Omental fat pad (tissue), 4 donors: Measurements from ENCODE around the gene AGAP1. TPM values are rescaled to one million over a fixed set of nuclear protein-coding genes. Genes with fewer than 3 reads are reported as not detected.

Source experiments
- ATAC-seq: fragments of 150-250 bp; one replicate; pipeline ENCODE4 v1.9.1; 2016; ENCODE audit warnings: mild to moderate bottlenecking, moderate library complexity; ENCODE audit not compliant: low FRiP score
- DNase-seq: peaks from one replicate; pipeline ENCODE4 v3.0.0-alpha.2; 2019; ENCODE audit warnings: low spot score
- total RNA-seq, 4 donors: library from RNA; depleted of rRNA; stranded (reverse); fragments of >200 nt; gene quantifications; one replicate each; pipeline ENCODE4 v1.1.0, GENCODE V29; 2016
- TF ChIP-seq, protein P1 (sequence below), 3 donors: fragments of 450-650 bp; IDR thresholded peaks; one replicate each; pipeline ENCODE4 v1.5.1; 2016 to 2017; ENCODE audit warnings: antibody characterized with exemption in 3 of 3, mild to moderate bottlenecking in 3 of 3, moderate library complexity in 2 of 3

The AGAP1 gene
- total RNA-seq, 4 donors from 2014 or later = 15.5 to 24.3 (median 16.2) TPM

DNA sequence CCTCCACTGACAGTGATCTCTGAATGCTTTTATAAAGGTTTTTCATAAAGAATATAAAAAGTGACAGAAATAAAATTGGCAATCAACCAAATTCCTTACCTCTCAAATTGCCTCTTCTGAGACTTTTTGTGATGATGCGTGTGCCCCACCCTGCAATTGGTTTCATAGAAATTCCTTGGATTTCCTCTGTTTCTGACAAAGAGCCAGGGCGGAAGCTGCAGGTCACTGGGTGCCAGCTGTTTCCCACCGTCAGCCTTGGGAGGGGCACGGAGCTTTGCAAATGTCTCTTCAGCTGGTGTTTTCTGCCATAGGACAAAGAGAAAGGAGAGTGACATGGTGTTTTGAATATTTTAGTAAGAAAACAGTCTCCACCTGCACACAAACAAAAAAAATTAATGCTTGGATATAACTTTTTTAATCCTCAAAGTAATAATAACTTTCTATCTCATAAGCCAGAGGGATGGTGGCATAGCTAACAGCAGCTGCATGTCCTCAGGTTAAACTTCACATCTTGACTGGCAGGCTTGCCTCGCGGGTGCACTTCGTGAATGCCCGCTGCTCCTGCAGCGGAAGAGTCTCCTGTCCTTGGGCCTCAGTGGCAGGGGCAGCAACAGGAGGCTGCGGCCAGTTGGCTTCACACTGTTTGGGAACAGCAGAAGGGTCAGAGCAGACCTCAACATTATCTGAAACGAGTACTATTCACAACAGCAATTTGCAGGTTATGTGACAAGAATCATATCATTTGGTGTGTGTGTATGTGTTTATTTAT lies 24.7 kb downstream of the AGAP1 start:
- no peak for ATAC-seq
- DNase-seq = no peak
- TF ChIP-seq, protein P1, sequence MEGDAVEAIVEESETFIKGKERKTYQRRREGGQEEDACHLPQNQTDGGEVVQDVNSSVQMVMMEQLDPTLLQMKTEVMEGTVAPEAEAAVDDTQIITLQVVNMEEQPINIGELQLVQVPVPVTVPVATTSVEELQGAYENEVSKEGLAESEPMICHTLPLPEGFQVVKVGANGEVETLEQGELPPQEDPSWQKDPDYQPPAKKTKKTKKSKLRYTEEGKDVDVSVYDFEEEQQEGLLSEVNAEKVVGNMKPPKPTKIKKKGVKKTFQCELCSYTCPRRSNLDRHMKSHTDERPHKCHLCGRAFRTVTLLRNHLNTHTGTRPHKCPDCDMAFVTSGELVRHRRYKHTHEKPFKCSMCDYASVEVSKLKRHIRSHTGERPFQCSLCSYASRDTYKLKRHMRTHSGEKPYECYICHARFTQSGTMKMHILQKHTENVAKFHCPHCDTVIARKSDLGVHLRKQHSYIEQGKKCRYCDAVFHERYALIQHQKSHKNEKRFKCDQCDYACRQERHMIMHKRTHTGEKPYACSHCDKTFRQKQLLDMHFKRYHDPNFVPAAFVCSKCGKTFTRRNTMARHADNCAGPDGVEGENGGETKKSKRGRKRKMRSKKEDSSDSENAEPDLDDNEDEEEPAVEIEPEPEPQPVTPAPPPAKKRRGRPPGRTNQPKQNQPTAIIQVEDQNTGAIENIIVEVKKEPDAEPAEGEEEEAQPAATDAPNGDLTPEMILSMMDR (IDR thresholded peaks at IDR 0.05) = no peak

DNA sequence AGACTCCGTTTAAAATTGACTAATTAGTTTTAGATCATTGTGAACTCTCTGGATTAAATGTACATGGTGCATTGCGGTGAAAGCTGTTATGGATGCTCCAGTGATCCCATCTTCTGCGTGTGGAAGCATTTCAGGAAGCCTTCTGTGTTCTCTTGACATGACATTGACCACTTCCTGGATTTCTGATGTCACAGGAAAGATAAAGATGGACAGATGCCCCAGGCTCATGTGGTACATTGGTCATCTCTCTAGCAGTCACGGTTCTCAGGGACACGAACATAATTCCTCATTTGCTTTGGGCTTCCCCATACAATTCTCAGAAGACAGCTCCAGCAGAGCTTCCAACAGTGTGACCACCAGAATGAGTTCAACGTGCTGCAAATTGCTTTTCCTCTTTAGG lies 26.9 kb downstream of the AGAP1 start:
- TF ChIP-seq, protein P1 (IDR thresholded peaks at IDR 0.05) = no peak
- DNase-seq (no peak), ATAC-seq (no peak)

DNA sequence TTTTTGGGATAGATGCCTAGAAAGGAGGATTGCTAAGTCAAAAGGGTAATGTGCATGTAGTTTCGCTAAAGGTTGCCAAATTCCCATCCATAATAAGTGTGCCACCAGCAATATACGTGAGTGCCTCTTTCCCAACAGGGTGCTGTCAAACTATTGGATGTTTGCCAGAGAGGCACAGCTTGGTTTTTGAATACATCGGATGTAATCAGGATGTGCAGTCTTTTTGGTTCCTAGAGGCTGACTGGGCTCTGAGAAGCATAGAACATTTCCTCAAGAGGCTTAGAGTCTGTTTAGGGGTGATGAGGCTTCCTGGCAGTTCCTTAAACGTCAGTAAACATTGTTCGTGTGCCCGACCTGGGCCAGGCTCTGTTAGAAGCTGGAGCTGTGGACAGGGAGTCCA lies 28.0 kb downstream of the AGAP1 start:
- ATAC-seq (no peak), DNase-seq (no peak)
- TF ChIP-seq, protein P1 (IDR thresholded peaks at IDR 0.05) = no peak

DNA sequence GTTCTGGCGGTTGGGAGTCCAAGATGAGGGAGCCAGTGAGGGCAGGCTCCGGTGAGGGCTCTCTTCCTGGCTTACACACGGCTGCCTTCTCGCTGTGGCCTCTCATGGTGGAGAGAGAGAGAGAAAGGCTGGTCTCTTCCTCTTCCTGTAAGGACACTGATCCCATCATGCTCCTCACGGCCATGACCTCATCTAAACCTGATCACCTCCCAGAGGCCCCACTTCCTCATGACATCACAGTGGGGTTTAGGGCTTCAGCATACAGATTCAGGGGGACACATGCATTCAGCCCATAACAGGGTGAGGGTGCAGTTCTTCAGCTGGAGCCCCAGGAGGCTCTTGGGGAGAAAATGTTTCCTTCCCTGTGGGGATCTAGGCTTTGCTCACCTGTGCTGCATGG lies 29.2 kb downstream of the AGAP1 start:
- TF ChIP-seq, protein P1 (IDR thresholded peaks at IDR 0.05) = no peak
- DNase-seq (no peak), ATAC-seq (no peak)

DNA sequence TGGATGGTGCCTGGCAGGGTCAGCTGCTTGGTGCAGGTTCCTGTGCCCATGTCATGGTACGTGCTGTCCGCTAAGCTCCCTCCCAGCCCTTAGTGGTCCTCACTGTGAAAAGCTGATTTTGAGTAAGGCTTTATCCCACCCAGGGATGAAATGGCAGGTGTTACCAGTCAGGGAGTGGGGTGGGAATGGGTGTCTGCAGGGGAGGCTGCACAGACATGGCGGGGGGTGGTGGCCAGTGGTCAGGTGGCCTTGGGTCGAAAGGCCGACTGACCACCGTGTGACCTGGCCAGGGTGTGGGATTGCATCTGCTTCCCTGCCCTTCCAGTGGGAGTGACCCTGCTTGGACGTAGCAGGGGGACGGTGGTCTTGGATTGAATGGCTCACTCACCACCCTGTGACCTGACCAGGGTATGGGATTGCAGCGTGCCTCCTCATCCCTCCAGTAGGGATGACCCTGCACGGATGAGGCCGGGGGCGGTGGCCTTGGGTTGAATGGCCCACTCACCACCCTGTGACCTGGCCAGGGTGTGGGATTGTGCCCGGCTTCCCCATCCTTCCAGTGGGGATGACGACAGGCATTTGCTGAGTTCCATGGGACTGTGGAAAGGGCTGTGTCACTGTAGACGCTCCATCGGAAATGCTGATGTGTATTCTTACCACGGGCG lies 29.8 kb downstream of the AGAP1 start:
- ATAC-seq (no peak), DNase-seq (no peak)
- TF ChIP-seq, protein P1 (IDR thresholded peaks at IDR 0.05) = no peak

DNA sequence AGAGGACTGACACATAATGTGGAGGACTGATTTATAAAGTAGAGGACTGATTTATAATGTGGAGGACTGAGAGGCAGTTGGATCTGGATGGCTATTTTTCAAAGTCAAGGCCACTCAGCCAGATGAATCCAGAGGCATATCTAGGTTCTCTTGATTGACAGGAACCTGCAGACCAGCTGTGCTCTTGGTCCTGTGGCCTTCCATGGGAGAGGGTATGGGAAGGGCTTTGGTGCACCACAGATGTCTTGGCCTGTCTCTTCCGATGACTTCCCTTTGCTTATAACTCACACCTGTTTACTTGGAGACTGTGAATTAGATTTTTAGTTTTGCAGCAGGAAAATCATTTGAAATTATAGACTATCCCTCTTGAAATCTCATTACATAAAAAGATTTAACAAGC lies 32.3 kb downstream of the AGAP1 start:
- ATAC-seq (no peak), DNase-seq (no peak)
- TF ChIP-seq, protein P1 (IDR thresholded peaks at IDR 0.05) = no peak
